GM19468 (cell line): ENCODE data around the gene IQSEC1.
A peak's percentile ranks its signal among the peaks of the same experiment; 100 is the strongest.
"Not testable (repeated sequence)": the region's sequence is repeated elsewhere in the genome, so short reads cannot be mapped to it uniquely, and the experiment has no call there.

Experiments
- ATAC-seq: cut with Tn5 transposase; IDR thresholded peaks from one replicate; pipeline ENCODE4 v1.9.1; 2021; ENCODE audit warnings: mild to moderate bottlenecking, moderate library complexity, moderate number of reproducible peaks; ENCODE audit not compliant: unreplicated experiment; ENCODE audit errors: extremely low read depth

IQSEC1 gene

GRCh38 chr3:12890610-12891390 lies 182.4 kb downstream of the IQSEC1 start:
- ATAC-seq = no peak

- no peak for ATAC-seq
Observed at GRCh38 chr3:12886736-12887135, 186.5 kb downstream of the IQSEC1 start.

- peak; percentile 30 for ATAC-seq
Observed at GRCh38 chr3:12886106-12886679, 187.0 kb downstream of the IQSEC1 start.

GRCh38 chr3:12885583-12885930 lies 187.7 kb downstream of the IQSEC1 start:
- no peak for ATAC-seq

GRCh38 chr3:12884790-12885582 lies 188.2 kb downstream of the IQSEC1 start:
- no peak for ATAC-seq

- ATAC-seq = no peak
Observed at GRCh38 chr3:12884186-12884680, 189.0 kb downstream of the IQSEC1 start.

GRCh38 chr3:12882336-12883310 lies 190.6 kb downstream of the IQSEC1 start:
- no peak for ATAC-seq

- ATAC-seq = peak; percentile 50
Observed at GRCh38 chr3:12881858-12882257, 191.4 kb downstream of the IQSEC1 start.

GRCh38 chr3:12879191-12879815 lies 193.9 kb downstream of the IQSEC1 start:
- ATAC-seq = no peak

- not testable (repeated sequence) for ATAC-seq
Observed at GRCh38 chr3:12878758-12879157, 194.5 kb downstream of the IQSEC1 start.

GRCh38 chr3:12878141-12878574 lies 195.1 kb downstream of the IQSEC1 start:
- no peak for ATAC-seq

GRCh38 chr3:12877040-12877439 lies 196.2 kb downstream of the IQSEC1 start:
- ATAC-seq = no peak

- ATAC-seq = no peak
Observed at GRCh38 chr3:12875857-12876836, 197.1 kb downstream of the IQSEC1 start.

- no peak for ATAC-seq
Observed at GRCh38 chr3:12871404-12871983, 201.7 kb downstream of the IQSEC1 start.

- ATAC-seq = no peak
Observed at GRCh38 chr3:12870942-12871341, 202.3 kb downstream of the IQSEC1 start.

GRCh38 chr3:12869035-12869621 lies 204.1 kb downstream of the IQSEC1 start:
- no peak for ATAC-seq
